GM12878 (cell line): Measurements from ENCODE around the gene UQCRQ. TPM values are rescaled to one million over a fixed set of nuclear protein-coding genes. Genes with fewer than 3 reads are reported as not detected.

Experiments used
- BCLAF1 ChIP-seq: fragments of 450-650 bp; IDR thresholded peaks from 2 replicates; pipeline ENCODE4 v1.6.1; 2017; ENCODE audit warnings: antibody characterized with exemption, mild to moderate bottlenecking, moderate library complexity
- CHD1 ChIP-seq: IDR thresholded peaks from 2 replicates; pipeline ENCODE4 v1.6.1; 2012; ENCODE audit warnings: low read depth, low read length, improper control_type of control experiment
- CREB1 ChIP-seq: IDR thresholded peaks from 2 replicates; pipeline ENCODE4 v1.6.1; 2012; ENCODE audit warnings: low read depth, mild to moderate bottlenecking, inconsistent platforms
- E2F4 ChIP-seq: IDR thresholded peaks from 2 replicates; pipeline ENCODE4 v1.6.1; 2012; ENCODE audit warnings: low read depth, low read length, improper control_type of control experiment
- ESRRA ChIP-seq: IDR thresholded peaks from 2 replicates; pipeline ENCODE4 v1.6.1; 2012; ENCODE audit warnings: mild to moderate bottlenecking, low read length, improper control_type of control experiment
- HDGF ChIP-seq: fragments of 450-650 bp; IDR thresholded peaks from 2 replicates; pipeline ENCODE4 v1.6.1; 2016; ENCODE audit warnings: antibody characterized with exemption
- IKZF2 ChIP-seq, 2 experiments: fragments of 450-650 bp; IDR thresholded peaks; 2 replicates each; pipeline ENCODE4 v1.6.1; 2017; ENCODE audit warnings: mild to moderate bottlenecking in 2 of 2, moderate library complexity in 2 of 2
- KAT2A ChIP-seq: conservative IDR thresholded peaks from 2 replicates; pipeline ENCODE4 v1.6.1; 2011; ENCODE audit warnings: low read depth, low read length; ENCODE audit not compliant: control insufficient read depth
- LARP7 ChIP-seq: fragments of 450-650 bp; IDR thresholded peaks from 2 replicates; pipeline ENCODE4 v1.6.1; 2017; ENCODE audit warnings: mild to moderate bottlenecking
- MTA2 ChIP-seq: fragments of 450-650 bp; IDR thresholded peaks from 2 replicates; pipeline ENCODE4 v1.6.1; 2016; ENCODE audit warnings: low read depth, mild to moderate bottlenecking, moderate library complexity
- NFIC ChIP-seq: IDR thresholded peaks from 2 replicates; pipeline ENCODE4 v1.6.1; 2012; ENCODE audit warnings: low read depth, mild to moderate bottlenecking, inconsistent platforms, low read length, moderate library complexity
- NKRF ChIP-seq: fragments of 450-650 bp; conservative IDR thresholded peaks from 2 replicates; pipeline ENCODE4 v1.6.1; 2017; ENCODE audit warnings: mild to moderate bottlenecking, moderate library complexity
- NR2F1 ChIP-seq: fragments of 450-650 bp; conservative IDR thresholded peaks from 2 replicates; pipeline ENCODE4 v1.6.1; 2017; ENCODE audit warnings: mild to moderate bottlenecking
- PBX3 ChIP-seq: IDR thresholded peaks from 2 replicates; pipeline ENCODE4 v1.6.1; 2011; ENCODE audit warnings: mild to moderate bottlenecking, low read depth, low read length, moderate library complexity; ENCODE audit not compliant: insufficient replicate concordance
- RCOR1 ChIP-seq: conservative IDR thresholded peaks from 2 replicates; pipeline ENCODE4 v1.6.1; 2012; ENCODE audit warnings: low read depth, low read length, improper control_type of control experiment
- RELA ChIP-seq: fragments of 450-650 bp; IDR thresholded peaks from 2 replicates; pipeline ENCODE4 v1.8.0; 2014; ENCODE audit warnings: borderline replicate concordance; ENCODE audit not compliant: partially characterized antibody
- RELB ChIP-seq: fragments of 450-650 bp; IDR thresholded peaks from 2 replicates; pipeline ENCODE4 v1.6.1; 2017; ENCODE audit warnings: low read depth, mild to moderate bottlenecking, moderate library complexity
- SMAD5 ChIP-seq: IDR thresholded peaks from 2 replicates; pipeline ENCODE4 v1.6.1; 2016; ENCODE audit warnings: antibody characterized with exemption, low read depth
- SMC3 ChIP-seq: IDR thresholded peaks from 2 replicates; pipeline ENCODE4 v1.6.1; 2011; ENCODE audit warnings: low read length, improper control_type of control experiment, borderline replicate concordance
- ZNF274 ChIP-seq: IDR thresholded peaks from one replicate; pipeline ENCODE4 v1.8.0; 2011; ENCODE audit not compliant: insufficient read length, insufficient read depth
- polyA plus RNA-seq, 11 experiments: library from polyadenylated mRNA; depleted of rRNA in 4 of 11; unstranded in 6 of 11; stranded (reverse) in 5 of 11; fragments of >200 nt; fragmentation: Nextera tagmentation in 4 of 11; fragmentation: Illumina TruSeq in 1 of 11; extraction: Ambion mirVana in 4 of 11; extraction: Trizol in 1 of 11; gene quantifications; 1 replicate in 1 of 11; 2 replicates in 10 of 11; pipeline versions ENCODE4 v1.2.1 to v1.2.3, GENCODE V29; 2011 to 2016; ENCODE audit warnings: inconsistent platforms in 2 of 11, missing spikeins in 2 of 11, low read depth in 1 of 11
- total RNA-seq, 4 experiments: library from RNA; depleted of rRNA in 3 of 4; stranded (reverse); fragments of >200 nt in 3 of 4; fragmentation: Illumina TruSeq in 1 of 4; extraction: Trizol in 1 of 4; gene quantifications; 2 replicates each; pipeline versions ENCODE4 v1.2.1 to v1.2.3, GENCODE V29; 2013 to 2021

Gene UQCRQ
- total and polyA plus RNA-seq, 10 of the 15 experiments (the other 5 are each of a cell fraction or from before 2014, with no cell fraction given) = 121 to 1,579 (median 408) TPM

GRCh38 chr5:132866342-132867045 is at the start of gene UQCRQ, which contains the start of gene GDF9 (continued):
- peak; percentile 93; the same call in 1 of the 2 replicates for TF ChIP-seq SMAD5
- TF ChIP-seq NFIC = no peak
- peak; percentile 37 to 53; a peak in 2 of 4 replicates for TF ChIP-seq IKZF2 (IDR thresholded peaks at IDR 0.05)
- peak; percentile 25; the same call in 1 of the 2 replicates for TF ChIP-seq MTA2
- TF ChIP-seq RCOR1 = no peak
- no peak for TF ChIP-seq KAT2A
- peak; percentile 66; the same call in 1 of the 2 replicates for TF ChIP-seq RELB
- 0 out of 2 replicates have a peak, but pooled peaks have one; percentile 48 for TF ChIP-seq ESRRA
- peak; percentile 21; the same call in 1 of the 2 replicates for TF ChIP-seq SMC3
- TF ChIP-seq PBX3 = no peak
- TF ChIP-seq NKRF = 0 out of 2 replicates have a peak, but pooled peaks have one; percentile 66
- peak; percentile 98 for TF ChIP-seq CREB1
- no peak for TF ChIP-seq RELA
- TF ChIP-seq LARP7 = peak; percentile 72; the same call in 1 of the 2 replicates
- TF ChIP-seq ZNF274 = no peak
- peak; percentile 83; the same call in 1 of the 2 replicates for TF ChIP-seq HDGF
- TF ChIP-seq E2F4 = no peak
- TF ChIP-seq CHD1 = peak; percentile 97
- peak; percentile 71 for TF ChIP-seq NR2F1
- TF ChIP-seq BCLAF1 = peak; percentile 85
